ENCODE data around the gene MAL.
"Not testable (repeated sequence)": the region's sequence is repeated elsewhere in the genome, so short reads cannot be mapped to it uniquely, and the experiment has no call there.

The MAL gene

DNA sequence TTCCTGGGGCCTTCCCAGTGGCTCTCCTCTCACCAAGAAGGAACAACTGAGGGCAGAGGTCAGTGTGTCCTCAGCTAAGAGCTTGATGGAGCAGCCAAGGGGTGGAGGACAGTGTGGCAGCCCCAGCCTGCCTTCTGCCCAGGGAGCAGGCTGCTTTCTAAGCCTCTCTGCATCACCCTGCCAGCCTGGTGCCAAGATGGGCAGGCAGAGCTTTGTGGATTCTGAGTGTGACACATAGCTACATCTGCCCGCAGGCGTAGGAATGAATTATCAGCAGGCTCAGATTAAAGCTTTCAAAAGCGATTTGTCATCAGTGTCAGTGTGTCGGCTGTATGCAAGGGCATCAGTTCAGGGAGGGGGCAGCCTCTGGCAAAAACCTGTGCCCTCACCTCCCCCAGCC lies 8.7 kb downstream of the MAL start:
- TF ChIP-seq CTCF (IDR thresholded peaks at IDR 0.05; ENCODE audit: control extremely low read depth, extremely low read depth, low read depth, missing control alignments) = no peak
- DNase-seq (ENCODE audit: extremely low spot score) = no peak
- POLR2A ChIA-PET = no interaction called here
- CTCF ChIA-PET = interaction anchor here (0.9 to 5.5 kb wide), 5 partner anchors 9 to 44 kb away, joined by 3 to 38 read pairs (median 3); no protein-coding TSS in a partner anchor

DNA sequence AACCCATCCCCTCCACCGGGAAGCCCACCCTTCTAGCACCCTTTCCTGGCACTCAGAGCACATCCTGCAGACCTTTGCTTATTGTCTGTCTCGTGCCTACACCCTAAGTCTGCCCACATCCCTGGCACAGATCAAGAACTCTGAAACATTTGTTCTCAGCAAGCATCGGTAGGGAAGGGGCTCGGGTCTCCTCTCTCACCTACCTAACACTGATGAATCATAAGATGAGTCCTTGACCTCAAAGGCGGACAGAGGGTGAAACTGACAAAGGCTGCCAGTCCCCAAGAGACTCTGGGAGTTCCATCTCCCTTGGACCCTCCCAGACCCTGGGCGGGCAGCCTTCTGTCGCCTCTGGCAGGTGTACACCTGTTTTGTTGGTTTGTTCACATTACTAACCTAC lies 9.3 kb downstream of the MAL start:
- ChIA-PET POLR2A (no interaction called here), CTCF (interaction anchor here (1.2 to 5.5 kb wide), 3 partner anchors 9 to 43 kb away, joined by 3 to 38 read pairs (median 3); no protein-coding TSS in a partner anchor)
- DNase-seq (ENCODE audit: extremely low spot score) = no peak
- TF ChIP-seq CTCF (IDR thresholded peaks at IDR 0.05; ENCODE audit: control extremely low read depth, extremely low read depth, low read depth, missing control alignments) = no peak

GRCh38 chr2:95036596-95037383 lies 11.3 kb downstream of the MAL start:
- ChIA-PET POLR2A (no interaction called here), CTCF (no interaction called here)
- no peak for TF ChIP-seq CTCF (IDR thresholded peaks at IDR 0.05; ENCODE audit: control extremely low read depth, extremely low read depth, low read depth, missing control alignments)
- no peak for DNase-seq (ENCODE audit: extremely low spot score)

GRCh38 chr2:95037384-95037839 lies 11.9 kb downstream of the MAL start:
- no peak for DNase-seq (ENCODE audit: extremely low spot score)
- ChIA-PET POLR2A (no interaction called here), CTCF (no interaction called here)
- TF ChIP-seq CTCF (IDR thresholded peaks at IDR 0.05; ENCODE audit: control extremely low read depth, extremely low read depth, low read depth, missing control alignments) = no peak

DNA sequence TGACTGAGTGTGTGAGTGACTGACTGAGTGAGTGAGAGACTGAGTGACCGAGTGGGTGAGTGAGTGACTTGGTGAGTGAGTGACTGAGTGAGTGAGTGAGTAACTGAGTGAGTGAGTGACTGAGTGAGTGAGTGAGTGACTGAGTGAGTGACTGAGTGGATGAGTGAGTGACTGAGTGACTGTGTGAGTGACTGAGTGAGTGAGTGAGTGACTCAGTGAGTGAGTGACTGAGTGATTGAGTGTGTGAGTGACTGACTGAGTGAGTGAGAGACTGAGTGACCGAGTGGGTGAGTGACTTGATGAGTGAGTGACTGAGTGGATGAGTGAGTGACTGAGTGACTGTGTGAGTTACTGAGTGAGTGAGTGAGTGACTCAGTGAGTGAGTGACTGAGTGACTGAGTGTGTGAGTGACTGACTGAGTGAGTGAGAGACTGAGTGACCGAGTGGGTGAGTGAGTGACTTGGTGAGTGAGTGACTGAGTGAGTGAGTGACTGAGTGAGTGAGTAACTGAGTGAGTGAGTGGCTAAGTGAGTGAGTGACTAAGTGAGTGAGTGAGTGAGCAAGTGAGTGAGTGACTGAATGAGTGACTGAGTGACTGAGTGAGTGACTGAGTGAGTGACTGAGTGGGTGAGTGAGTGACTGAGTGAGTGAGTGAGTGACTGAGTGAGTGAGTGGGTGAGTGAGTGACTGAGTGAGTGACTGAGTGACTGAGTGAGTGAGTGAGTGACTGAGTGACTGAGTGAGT lies 12.5 kb downstream of the MAL start:
- CTCF ChIA-PET; DNase-seq (ENCODE audit: extremely low spot score); POLR2A ChIA-PET: not testable (repeated sequence)

DNA sequence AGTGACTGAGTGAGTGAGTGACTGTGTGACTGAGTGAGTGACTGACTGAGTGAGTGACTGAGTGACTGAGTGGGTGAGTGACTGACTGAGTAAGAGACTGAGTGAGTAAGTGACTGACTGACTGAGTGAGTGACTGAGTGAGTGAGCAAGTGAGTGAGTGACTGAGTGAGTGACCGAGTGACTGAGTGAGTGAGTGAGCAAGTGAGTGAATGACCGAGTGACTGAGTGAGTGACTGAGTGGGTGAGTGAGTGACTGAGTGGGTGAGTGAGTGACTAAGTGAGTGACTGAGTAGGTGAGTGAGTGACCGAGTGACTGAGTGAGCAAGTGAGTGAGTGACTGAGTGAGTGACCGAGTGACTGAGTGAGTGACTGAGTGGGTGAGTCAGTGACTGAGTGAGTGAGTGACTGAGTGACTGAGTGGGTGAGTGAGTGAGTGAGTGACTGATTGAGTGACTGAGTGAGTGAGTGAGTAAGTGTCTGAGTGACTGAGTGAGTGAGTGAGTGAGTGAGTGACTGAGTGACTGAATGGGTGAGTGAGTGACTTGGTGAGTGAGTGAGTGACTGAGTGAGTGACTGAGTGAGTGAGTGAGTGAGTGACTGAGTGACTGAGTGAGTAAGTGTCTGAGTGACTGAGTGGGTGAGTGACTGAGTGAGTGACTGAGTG lies 13.3 kb downstream of the MAL start:
- TF ChIP-seq CTCF (IDR thresholded peaks at IDR 0.05; ENCODE audit: control extremely low read depth, extremely low read depth, low read depth, missing control alignments) = no peak
- CTCF ChIA-PET = interaction anchor here (2.0 kb wide), 1 partner anchor 14 kb away, joined by 13 read pairs; no protein-coding TSS in a partner anchor
- DNase-seq (ENCODE audit: extremely low spot score) = no peak
- POLR2A ChIA-PET = no interaction called here

Measured in GM10248 (cell line).